T-helper 1 cell treated with Interleukin-12 subunit alpha and Interleukin-12 subunit beta and Interleukin-4 antibody, amounts not matched to agents 30 μg/mL and 1 μg/mL, for 36 hours (primary cell): ENCODE data around the gene IPMK.
A peak's percentile ranks its signal among the peaks of the same experiment; 100 is the strongest.

ENCODE experiments used
- H3K27ac Mint-ChIP-seq: one replicate; pipeline ENCODE4 v1.8.0; 2021; ENCODE audit warnings: mild to moderate bottlenecking, mixed read lengths
- H3K27me3 Mint-ChIP-seq: one replicate; pipeline ENCODE4 v1.8.0; 2021; ENCODE audit warnings: low read depth, mixed read lengths
- H3K36me3 Mint-ChIP-seq: one replicate; pipeline ENCODE4 v1.8.0; 2021; ENCODE audit warnings: low read depth, mixed read lengths
- H3K4me1 Mint-ChIP-seq: one replicate; pipeline ENCODE4 v1.8.0; 2021; ENCODE audit warnings: low read depth, mixed read lengths
- H3K4me3 Mint-ChIP-seq: one replicate; pipeline ENCODE4 v1.8.0; 2021; ENCODE audit warnings: mild to moderate bottlenecking, moderate library complexity, mixed read lengths
- H3K9me3 Mint-ChIP-seq: one replicate; pipeline ENCODE4 v1.8.0; 2021; ENCODE audit warnings: mixed read lengths

IPMK gene

GRCh38 chr10:58278274-58278961 lies 10.7 kb upstream of the IPMK start:
- H3K9me3 Mint-ChIP-seq = no peaks in the 10 kb centered on the region
- no peak overlapping the region for H3K27ac Mint-ChIP-seq
- peaks cover 17% of the 10 kb centered on the region for H3K36me3 Mint-ChIP-seq
- H3K27me3 Mint-ChIP-seq = no peaks in the 10 kb centered on the region
- H3K4me3 Mint-ChIP-seq = no peak overlapping the region
- H3K4me1 Mint-ChIP-seq = peaks cover 33% of the 10 kb centered on the region

- Mint-ChIP-seq H3K4me3 (no peak overlapping the region), H3K27ac (no peak overlapping the region), H3K27me3 (no peaks in the 10 kb centered on the region), H3K36me3 (peaks cover 13% of the 10 kb centered on the region), H3K4me1 (peaks cover 24% of the 10 kb centered on the region), H3K9me3 (no peaks in the 10 kb centered on the region)
Observed at GRCh38 chr10:58275908-58276307, 8.2 kb upstream of the IPMK start.

GRCh38 chr10:58275261-58275660 lies 7.6 kb upstream of the IPMK start:
- Mint-ChIP-seq H3K27ac (no peak overlapping the region), H3K4me3 (no peak overlapping the region), H3K27me3 (no peaks in the 10 kb centered on the region), H3K4me1 (peaks cover 22% of the 10 kb centered on the region), H3K36me3 (peaks cover 10% of the 10 kb centered on the region), H3K9me3 (no peaks in the 10 kb centered on the region)

- peak overlapping the region; percentile 96 for H3K27ac Mint-ChIP-seq
- no peaks in the 10 kb centered on the region for H3K27me3 Mint-ChIP-seq
- peak overlapping the region; percentile 93 for H3K4me3 Mint-ChIP-seq
- no peaks in the 10 kb centered on the region for H3K9me3 Mint-ChIP-seq
- H3K4me1 Mint-ChIP-seq = peaks cover 30% of the 10 kb centered on the region
- peaks cover 2% of the 10 kb centered on the region for H3K36me3 Mint-ChIP-seq
Observed at GRCh38 chr10:58269782-58270290, 2.1 kb upstream of the IPMK start.

GRCh38 chr10:58268946-58269781 lies 1.5 kb upstream of the IPMK start, which contains the start of gene CISD1:
Gene CISD1 (plus strand): TSS chr10:58269162. CDS start chr10:58269274, 112 bp downstream.
- Mint-ChIP-seq H3K36me3 (peaks cover 2% of the 10 kb centered on the region), H3K4me1 (peaks cover 30% of the 10 kb centered on the region), H3K27ac (peak within 1 kb of the TSS; percentile 96)

GRCh38 chr10:58268454-58268945 lies 806 bp upstream of the IPMK start:
- Mint-ChIP-seq H3K27me3 (no peaks in the 10 kb centered on the region), H3K4me1 (peaks cover 30% of the 10 kb centered on the region), H3K4me3 (peak overlapping the region; percentile 93), H3K36me3 (peaks cover 2% of the 10 kb centered on the region), H3K27ac (peak overlapping the region; percentile 96), H3K9me3 (no peaks in the 10 kb centered on the region)

More at GRCh38 chr10:58268946-58269781, 1.5 kb upstream of the IPMK start, which contains the start of gene CISD1:
- Mint-ChIP-seq H3K27me3 (no peaks in the 10 kb centered on the region), H3K4me3 (peak within 1 kb of the TSS; percentile 93), H3K9me3 (no peaks in the 10 kb centered on the region)

- peaks cover 27% of the 10 kb centered on the region for H3K4me1 Mint-ChIP-seq
- peaks cover 2% of the 10 kb centered on the region for H3K36me3 Mint-ChIP-seq
- H3K27ac Mint-ChIP-seq = peak overlapping the region; percentile 97
- peak overlapping the region; percentile 97 for H3K4me3 Mint-ChIP-seq
- H3K27me3 Mint-ChIP-seq = no peaks in the 10 kb centered on the region
- H3K9me3 Mint-ChIP-seq = no peaks in the 10 kb centered on the region
Observed at GRCh38 chr10:58266826-58267712, 625 bp downstream of the IPMK start.

- peaks cover 23% of the 10 kb centered on the region for H3K4me1 Mint-ChIP-seq
- H3K36me3 Mint-ChIP-seq = peaks cover 2% of the 10 kb centered on the region
- no peaks in the 10 kb centered on the region for H3K27me3 Mint-ChIP-seq
- H3K9me3 Mint-ChIP-seq = no peaks in the 10 kb centered on the region
- H3K27ac Mint-ChIP-seq = peak overlapping the region; percentile 97
- H3K4me3 Mint-ChIP-seq = peak overlapping the region; percentile 97
Observed at GRCh38 chr10:58266003-58266825, 1.5 kb downstream of the IPMK start.

- no peak overlapping the region for H3K27ac Mint-ChIP-seq
- H3K4me3 Mint-ChIP-seq = peak overlapping the region; percentile 44
- H3K9me3 Mint-ChIP-seq = no peaks in the 10 kb centered on the region
- H3K27me3 Mint-ChIP-seq = no peaks in the 10 kb centered on the region
- peaks cover 2% of the 10 kb centered on the region for H3K36me3 Mint-ChIP-seq
- peaks cover 24% of the 10 kb centered on the region for H3K4me1 Mint-ChIP-seq
Observed at GRCh38 chr10:58265249-58265648, 2.4 kb downstream of the IPMK start.

GRCh38 chr10:58264780-58265179 lies 2.9 kb downstream of the IPMK start:
- Mint-ChIP-seq H3K4me3 (no peak overlapping the region), H3K4me1 (peaks cover 23% of the 10 kb centered on the region), H3K27ac (no peak overlapping the region), H3K36me3 (peaks cover 2% of the 10 kb centered on the region), H3K9me3 (no peaks in the 10 kb centered on the region), H3K27me3 (no peaks in the 10 kb centered on the region)

- Mint-ChIP-seq H3K9me3 (peaks cover under 1% of the 10 kb centered on the region), H3K4me3 (no peak overlapping the region), H3K27me3 (no peaks in the 10 kb centered on the region), H3K4me1 (peaks cover 23% of the 10 kb centered on the region), H3K36me3 (peaks cover 3% of the 10 kb centered on the region), H3K27ac (no peak overlapping the region)
Observed at GRCh38 chr10:58262766-58263165, 4.9 kb downstream of the IPMK start.

- Mint-ChIP-seq H3K27ac (no peak overlapping the region), H3K4me1 (peaks cover 14% of the 10 kb centered on the region), H3K27me3 (no peaks in the 10 kb centered on the region)
Observed at GRCh38 chr10:58260334-58260733, 7.4 kb downstream of the IPMK start.

GRCh38 chr10:58258977-58259692 lies 8.6 kb downstream of the IPMK start:
- Mint-ChIP-seq H3K27me3 (no peaks in the 10 kb centered on the region), H3K27ac (no peak overlapping the region), H3K9me3 (peaks cover 12% of the 10 kb centered on the region), H3K4me3 (no peak overlapping the region), H3K4me1 (peaks cover 12% of the 10 kb centered on the region), H3K36me3 (peaks cover 15% of the 10 kb centered on the region)

More at GRCh38 chr10:58260334-58260733, 7.4 kb downstream of the IPMK start:
- Mint-ChIP-seq H3K4me3 (no peak overlapping the region), H3K9me3 (peaks cover 8% of the 10 kb centered on the region), H3K36me3 (peaks cover 8% of the 10 kb centered on the region)
